GM12874 (cell line): Measurements from ENCODE around the gene RTN4R.

Source experiments
- TF ChIP-seq, protein P1 (sequence below): IDR thresholded peaks from 2 replicates; pipeline ENCODE4 v1.5.1; 2011; ENCODE audit warnings: low read depth, mild to moderate bottlenecking, control low read depth, low read length, moderate library complexity; ENCODE audit not compliant: insufficient read depth

Gene RTN4R

GRCh38 chr22:20196094-20196842 lies 71.8 kb downstream of the RTN4R start:
- TF ChIP-seq, protein P1, sequence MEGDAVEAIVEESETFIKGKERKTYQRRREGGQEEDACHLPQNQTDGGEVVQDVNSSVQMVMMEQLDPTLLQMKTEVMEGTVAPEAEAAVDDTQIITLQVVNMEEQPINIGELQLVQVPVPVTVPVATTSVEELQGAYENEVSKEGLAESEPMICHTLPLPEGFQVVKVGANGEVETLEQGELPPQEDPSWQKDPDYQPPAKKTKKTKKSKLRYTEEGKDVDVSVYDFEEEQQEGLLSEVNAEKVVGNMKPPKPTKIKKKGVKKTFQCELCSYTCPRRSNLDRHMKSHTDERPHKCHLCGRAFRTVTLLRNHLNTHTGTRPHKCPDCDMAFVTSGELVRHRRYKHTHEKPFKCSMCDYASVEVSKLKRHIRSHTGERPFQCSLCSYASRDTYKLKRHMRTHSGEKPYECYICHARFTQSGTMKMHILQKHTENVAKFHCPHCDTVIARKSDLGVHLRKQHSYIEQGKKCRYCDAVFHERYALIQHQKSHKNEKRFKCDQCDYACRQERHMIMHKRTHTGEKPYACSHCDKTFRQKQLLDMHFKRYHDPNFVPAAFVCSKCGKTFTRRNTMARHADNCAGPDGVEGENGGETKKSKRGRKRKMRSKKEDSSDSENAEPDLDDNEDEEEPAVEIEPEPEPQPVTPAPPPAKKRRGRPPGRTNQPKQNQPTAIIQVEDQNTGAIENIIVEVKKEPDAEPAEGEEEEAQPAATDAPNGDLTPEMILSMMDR: no peak

DNA sequence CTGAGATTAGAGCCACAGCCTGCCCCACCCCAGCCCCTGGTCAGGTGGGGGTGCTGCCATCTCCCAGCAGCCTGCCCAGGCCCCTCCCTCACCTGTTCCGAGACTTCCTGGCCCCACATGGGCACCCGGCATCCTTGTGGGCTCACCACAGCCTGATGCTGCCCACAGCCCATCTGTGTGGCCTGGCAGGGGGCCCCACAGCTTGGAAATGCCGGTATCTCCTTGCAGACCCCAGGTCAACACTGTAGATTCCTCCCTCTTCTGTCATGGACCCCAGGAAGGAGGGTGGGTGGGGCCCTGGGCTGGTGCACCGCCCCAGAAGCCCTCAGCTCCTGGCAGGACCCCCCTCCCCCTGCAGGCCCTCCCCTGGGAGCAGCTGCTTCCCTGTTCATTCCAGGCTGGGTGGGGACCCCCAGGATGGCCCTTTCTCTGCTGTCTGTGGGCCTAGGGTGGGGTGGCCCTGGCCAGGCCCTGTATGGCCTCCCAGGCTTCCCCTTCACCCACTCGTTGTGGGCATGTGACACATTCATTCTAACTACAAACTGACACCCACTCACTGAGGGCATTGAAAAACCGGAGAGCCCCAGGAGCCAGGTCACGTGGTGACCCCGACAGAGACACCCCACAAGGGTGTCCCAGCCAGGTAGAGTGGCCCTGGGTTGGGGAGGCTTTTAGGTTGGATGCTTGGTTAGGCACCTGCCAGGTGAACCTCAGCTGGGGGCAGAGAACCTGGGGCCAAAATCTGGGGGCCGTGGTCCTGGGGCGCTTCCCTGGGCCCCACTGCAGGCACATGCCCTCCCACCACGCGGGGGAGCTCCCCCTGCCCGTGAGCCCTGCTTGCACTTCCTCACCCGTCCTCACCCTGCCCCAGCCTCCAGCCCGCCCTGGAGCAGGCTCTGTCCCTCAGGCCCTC lies 73.2 kb downstream of the RTN4R start:
- TF ChIP-seq, protein P1: peak; percentile 27; the same call in 1 of the 2 replicates

DNA sequence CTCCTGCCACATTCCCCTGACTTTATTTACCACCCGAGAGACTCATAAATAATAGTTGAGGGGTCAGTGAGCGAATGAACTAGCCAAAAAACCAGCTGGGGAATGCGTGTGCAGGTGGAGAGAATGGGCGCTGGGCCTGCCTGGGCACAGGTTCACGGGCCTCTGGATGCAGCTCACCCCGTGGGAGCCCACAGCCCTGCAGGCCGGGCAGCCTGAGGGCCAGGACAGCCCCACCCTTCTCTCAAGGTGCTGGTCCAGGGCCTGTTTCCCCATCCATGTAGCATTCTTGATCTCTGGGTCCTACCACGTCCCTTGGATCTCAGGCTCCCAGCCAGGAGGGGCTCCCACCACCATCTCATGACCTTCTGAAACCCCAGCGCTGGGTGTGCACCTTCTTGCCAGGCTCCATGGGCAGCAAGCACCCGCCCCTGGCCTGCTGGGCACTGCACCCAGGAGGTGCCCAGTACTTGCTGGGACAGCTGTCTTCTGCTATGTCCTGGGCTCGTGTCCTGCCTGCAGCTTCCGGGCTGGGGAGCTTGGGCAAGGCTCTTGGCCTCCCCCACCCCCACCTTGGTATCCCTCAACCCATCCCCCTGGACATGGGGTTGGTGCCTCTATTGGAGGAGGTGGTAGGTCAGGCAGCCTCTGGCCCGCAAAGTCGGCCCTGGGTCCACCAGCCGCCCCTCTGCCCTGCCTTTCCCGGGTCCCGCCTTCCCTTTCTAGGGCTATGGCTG lies 74.2 kb downstream of the RTN4R start:
- TF ChIP-seq, protein P1: no peak

DNA sequence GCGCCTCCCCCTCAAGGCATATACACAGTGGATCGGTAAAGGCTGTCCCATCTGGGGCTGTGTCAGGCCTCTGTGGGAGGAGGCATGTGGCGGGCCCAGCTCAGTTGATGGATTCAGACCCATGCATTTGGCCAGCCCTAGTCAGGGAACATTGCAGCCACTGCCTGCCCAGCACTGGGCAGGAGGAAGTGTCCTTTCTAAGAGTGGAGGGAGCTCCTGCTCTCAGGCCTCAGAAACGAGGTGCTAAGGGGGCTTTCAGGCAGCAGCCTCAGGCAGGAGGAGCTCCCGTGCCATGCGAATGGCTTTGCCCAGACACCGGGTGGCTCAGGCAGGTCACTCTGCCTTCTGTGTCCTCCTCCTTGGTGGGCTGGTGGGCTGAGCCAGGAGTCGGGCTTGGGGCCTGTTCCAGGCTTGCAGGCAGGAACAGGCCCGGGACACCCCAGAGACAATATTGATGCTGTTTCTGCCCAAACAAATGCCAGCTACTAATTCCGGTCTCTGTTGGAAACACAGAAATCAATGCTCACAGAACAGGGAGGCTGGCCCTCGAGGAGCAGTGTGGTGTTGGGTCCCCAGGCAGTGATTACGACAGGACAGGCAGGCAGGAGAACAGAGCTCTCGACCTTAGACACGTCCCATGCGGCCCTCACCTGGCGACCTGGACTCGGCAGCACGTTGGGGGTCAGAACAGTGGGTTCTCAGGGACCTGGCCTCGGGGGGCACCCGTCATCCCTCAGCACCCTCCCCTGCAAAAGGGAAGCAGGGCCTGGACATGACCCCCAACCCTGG lies 75.0 kb downstream of the RTN4R start:
- TF ChIP-seq, protein P1: no peak

DNA sequence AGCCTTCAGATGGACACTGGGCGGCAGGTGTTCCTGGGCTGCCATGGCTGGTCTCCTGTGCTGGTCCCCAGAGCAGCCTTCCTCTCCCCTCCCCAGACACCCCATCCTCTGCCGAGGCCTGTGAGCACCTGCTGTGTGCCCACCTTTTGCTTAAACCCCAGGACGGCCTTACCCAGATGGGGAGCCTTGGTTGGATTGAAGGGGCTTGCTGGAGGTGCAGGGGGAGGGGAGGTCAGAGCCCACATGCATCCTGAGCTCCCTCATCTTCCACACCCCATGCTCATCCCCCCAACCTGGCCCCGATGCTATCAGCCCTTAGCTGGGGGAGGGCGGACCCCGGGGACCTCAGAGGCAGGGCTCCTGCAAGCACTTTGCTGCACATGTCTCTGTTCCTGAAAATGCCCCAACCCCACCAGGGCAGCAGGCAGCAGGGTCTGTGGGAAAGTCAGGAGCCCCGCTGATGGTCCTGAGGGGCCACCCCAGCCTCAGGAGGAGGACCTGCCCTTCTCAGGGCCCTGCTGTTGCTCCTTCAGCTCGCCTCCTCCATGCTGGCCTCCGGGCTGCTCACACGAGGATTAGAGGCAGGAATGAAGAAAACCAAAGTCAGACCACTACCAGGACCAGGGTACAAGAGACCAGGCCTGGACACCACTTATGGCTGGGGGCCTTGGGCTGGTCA lies 75.7 kb downstream of the RTN4R start:
- TF ChIP-seq, protein P1: no peak

DNA sequence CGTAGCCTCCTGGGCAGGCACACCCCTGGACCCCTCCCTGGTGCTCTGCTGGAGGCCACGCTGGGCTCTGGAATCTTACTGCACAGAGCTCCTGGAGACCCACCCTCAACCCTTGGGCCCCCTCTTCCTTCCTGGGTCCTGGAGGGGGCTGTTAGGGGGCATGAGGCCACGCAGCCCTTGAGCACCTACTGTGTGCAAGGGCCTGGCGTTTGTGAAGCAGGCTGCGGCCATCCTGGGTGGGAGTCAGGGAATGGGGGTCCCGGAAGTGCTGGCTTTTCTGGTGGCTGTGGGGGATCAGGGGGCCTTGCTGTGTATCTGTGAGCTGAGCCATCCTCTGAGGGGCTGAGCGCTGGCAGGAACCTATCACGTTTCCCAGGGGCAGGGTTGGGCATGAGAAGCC lies 76.3 kb downstream of the RTN4R start:
- TF ChIP-seq, protein P1: no peak
